Prostate gland (tissue), 2 donors: ENCODE data around the gene TMEM132D. TPM values are rescaled to one million over a fixed set of nuclear protein-coding genes. Genes with fewer than 3 reads are reported as not detected.

Experiments
- DNase-seq: peaks from one replicate; pipeline ENCODE4 v3.0.0-alpha.2; 2019; ENCODE audit warnings: low spot score
- H3K27ac ChIP-seq, 2 donors: fragments of 200-600 bp; sonication (generic); 2 replicates each; pipeline ENCODE4 v1.5.1; 2017 to 2019
- H3K27me3 ChIP-seq: fragments of 200-600 bp; sonication (generic); replicated peaks from 2 replicates; pipeline ENCODE4 v1.5.1; 2019; ENCODE audit not compliant: insufficient read depth
- H3K36me3 ChIP-seq, 2 donors: fragments of 200-600 bp; sonication (generic); 1 replicate in 1 of 2; 2 replicates in 1 of 2; pipeline versions ENCODE4 v1.5.1 to v1.8.1; 2017 to 2019
- H3K4me1 ChIP-seq: fragments of 200-600 bp; sonication (generic); replicated peaks from 2 replicates; pipeline ENCODE4 v1.5.1; 2019
- H3K4me3 ChIP-seq, 2 donors: fragments of 200-600 bp; sonication (generic); 2 replicates each; pipeline ENCODE4 v1.5.1; 2017 to 2019
- H3K9me3 ChIP-seq: fragments of 200-600 bp; sonication (generic); 2 replicates; pipeline ENCODE4 v1.5.1; 2017
- POLR2A ChIP-seq: fragments of 450-650 bp; IDR thresholded peaks from one replicate; pipeline ENCODE4 v1.6.1; 2016; ENCODE audit warnings: antibody characterized with exemption, mild to moderate bottlenecking
- POLR2AphosphoS5 ChIP-seq: sonication (generic); formaldehyde crosslinking; IDR thresholded peaks from one replicate; pipeline ENCODE4 v1.6.1; 2017; ENCODE audit warnings: antibody characterized with exemption
- WGBS: methylation state at CpG from one replicate; pipeline ENCODE4 v1.1.5; 2018; 5-methylcytosine and 5-hydroxymethylcytosine counted together
- intact Hi-C: fragments of 100-400 bp; cut with DNase I; formaldehyde crosslinking; loops from one replicate; pipeline ENCODE4 v1.14.2; 2022
- total RNA-seq, 2 donors: library from RNA; depleted of rRNA; stranded (reverse); fragments of >200 nt; gene quantifications; one replicate each; pipeline ENCODE4 v1.1.0, GENCODE V29; 2016
- TF ChIP-seq, protein P1 (sequence below), 4 experiments: fragments of 200-600 bp in 2 of 4; fragments of 450-650 bp in 2 of 4; sonication (generic) in 2 of 4; IDR thresholded peaks; 1 replicate in 3 of 4; 2 replicates in 1 of 4; pipeline ENCODE4 v1.5.1; 2016 to 2019; ENCODE audit warnings: antibody characterized with exemption in 4 of 4, mild to moderate bottlenecking in 2 of 4, moderate library complexity in 2 of 4

TMEM132D gene
- total RNA-seq, 2 donors from 2014 or later = 0.57 to 1.3 TPM

DNA sequence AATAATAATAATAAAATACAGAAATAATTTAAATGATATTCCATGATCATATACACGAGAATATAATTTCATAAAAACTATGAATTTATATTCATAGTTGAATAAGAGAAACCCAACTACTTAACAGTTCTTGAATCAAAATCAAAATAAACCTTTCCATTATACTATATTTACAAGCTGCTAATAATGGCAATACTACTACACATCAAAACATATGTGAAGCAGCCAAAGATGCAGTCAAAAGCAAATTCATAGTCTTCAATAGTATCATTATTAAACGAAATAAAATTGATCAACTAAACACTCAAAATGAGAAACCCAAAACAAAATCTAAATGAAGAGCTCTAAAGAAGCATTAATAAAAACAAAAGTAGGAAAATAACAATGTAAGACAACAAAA, 197.1 kb downstream of the TMEM132D start:
- no peak overlapping the region for H3K27ac ChIP-seq
- WGBS = 85% methylated on average over 2 of the region's 2 CpGs
- intact Hi-C loops = no loop called here
- H3K4me1 ChIP-seq = no peaks in the 10 kb centered on the region
- no peak for TF ChIP-seq POLR2AphosphoS5
- TF ChIP-seq, protein P1, sequence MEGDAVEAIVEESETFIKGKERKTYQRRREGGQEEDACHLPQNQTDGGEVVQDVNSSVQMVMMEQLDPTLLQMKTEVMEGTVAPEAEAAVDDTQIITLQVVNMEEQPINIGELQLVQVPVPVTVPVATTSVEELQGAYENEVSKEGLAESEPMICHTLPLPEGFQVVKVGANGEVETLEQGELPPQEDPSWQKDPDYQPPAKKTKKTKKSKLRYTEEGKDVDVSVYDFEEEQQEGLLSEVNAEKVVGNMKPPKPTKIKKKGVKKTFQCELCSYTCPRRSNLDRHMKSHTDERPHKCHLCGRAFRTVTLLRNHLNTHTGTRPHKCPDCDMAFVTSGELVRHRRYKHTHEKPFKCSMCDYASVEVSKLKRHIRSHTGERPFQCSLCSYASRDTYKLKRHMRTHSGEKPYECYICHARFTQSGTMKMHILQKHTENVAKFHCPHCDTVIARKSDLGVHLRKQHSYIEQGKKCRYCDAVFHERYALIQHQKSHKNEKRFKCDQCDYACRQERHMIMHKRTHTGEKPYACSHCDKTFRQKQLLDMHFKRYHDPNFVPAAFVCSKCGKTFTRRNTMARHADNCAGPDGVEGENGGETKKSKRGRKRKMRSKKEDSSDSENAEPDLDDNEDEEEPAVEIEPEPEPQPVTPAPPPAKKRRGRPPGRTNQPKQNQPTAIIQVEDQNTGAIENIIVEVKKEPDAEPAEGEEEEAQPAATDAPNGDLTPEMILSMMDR (IDR thresholded peaks at IDR 0.05) = no peak
- TF ChIP-seq POLR2A = no peak
- no peak for DNase-seq
- no peaks in the 10 kb centered on the region for H3K27me3 ChIP-seq
- no peaks in the 10 kb centered on the region for H3K9me3 ChIP-seq
- H3K36me3 ChIP-seq = no peaks in the 10 kb centered on the region
- no peak overlapping the region for H3K4me3 ChIP-seq

DNA sequence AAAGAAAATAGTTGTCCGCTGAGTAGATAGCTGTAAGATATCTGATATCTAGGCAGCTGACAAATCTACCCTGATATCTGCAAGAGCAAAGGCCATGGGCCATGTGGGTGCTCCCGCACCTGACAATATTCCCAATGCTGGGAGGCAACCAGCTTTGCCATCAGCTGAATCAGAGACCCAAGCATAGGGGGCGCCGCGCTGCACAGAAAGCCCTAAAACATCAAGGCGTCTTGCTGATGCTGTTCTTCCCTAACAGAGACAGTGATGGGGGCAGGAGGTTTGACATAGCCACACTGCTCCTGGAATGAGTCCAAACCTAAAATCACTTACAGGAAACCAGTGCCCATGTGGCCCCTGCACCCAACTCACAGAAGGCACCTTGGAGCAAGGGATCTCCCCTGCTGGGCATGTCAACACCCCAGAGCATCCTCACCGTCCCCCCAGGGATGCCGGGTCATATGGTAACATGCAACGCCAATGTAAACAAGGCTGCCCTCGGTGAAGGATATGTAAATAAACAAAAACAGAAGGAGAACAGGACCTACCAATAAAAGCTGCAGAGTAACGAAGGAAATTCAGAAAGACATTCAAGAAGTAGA, 199.5 kb downstream of the TMEM132D start:
- H3K4me1 ChIP-seq = no peaks in the 10 kb centered on the region
- H3K4me3 ChIP-seq = no peak overlapping the region
- no peak overlapping the region for H3K27ac ChIP-seq
- WGBS = 39% methylated on average over 11 of the region's 11 CpGs
- TF ChIP-seq POLR2A = no peak
- no peak for TF ChIP-seq POLR2AphosphoS5
- TF ChIP-seq, protein P1 (IDR thresholded peaks at IDR 0.05) = no peak
- H3K27me3 ChIP-seq = no peaks in the 10 kb centered on the region
- H3K9me3 ChIP-seq = no peaks in the 10 kb centered on the region
- intact Hi-C loops = no loop called here
- no peak for DNase-seq
- no peaks in the 10 kb centered on the region for H3K36me3 ChIP-seq

DNA sequence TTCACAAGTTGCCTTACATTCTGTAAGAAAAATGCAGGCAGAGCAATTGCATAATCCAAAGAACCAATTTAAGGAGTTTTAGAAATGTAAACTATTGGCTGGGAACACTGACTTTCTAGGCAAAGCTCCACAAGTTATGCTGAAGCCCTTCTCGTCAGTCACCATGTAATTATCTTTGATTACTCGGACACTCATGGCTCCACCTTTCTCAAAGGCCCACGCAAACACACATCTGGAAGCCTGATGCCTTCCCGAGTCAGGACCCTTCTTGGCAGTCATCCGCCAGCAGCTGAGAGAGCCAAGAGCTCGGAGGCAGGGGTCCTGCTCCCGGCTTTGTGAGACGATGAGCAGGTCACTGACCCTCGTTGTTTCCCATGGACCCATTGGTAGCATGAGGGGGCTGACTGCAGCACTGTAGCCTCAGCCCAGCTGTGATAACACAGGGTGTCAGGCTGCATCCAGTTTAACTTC, 202.2 kb downstream of the TMEM132D start:
- intact Hi-C loops = no loop called here
- H3K4me1 ChIP-seq = no peaks in the 10 kb centered on the region
- no peak overlapping the region for H3K27ac ChIP-seq
- DNase-seq = no peak
- H3K9me3 ChIP-seq = no peaks in the 10 kb centered on the region
- no peaks in the 10 kb centered on the region for H3K36me3 ChIP-seq
- H3K27me3 ChIP-seq = no peaks in the 10 kb centered on the region
- no peak overlapping the region for H3K4me3 ChIP-seq
- TF ChIP-seq POLR2AphosphoS5 = no peak
- no peak for TF ChIP-seq POLR2A
- TF ChIP-seq, protein P1 (IDR thresholded peaks at IDR 0.05) = no peak
- WGBS = 75% methylated on average over 9 of the region's 9 CpGs

DNA sequence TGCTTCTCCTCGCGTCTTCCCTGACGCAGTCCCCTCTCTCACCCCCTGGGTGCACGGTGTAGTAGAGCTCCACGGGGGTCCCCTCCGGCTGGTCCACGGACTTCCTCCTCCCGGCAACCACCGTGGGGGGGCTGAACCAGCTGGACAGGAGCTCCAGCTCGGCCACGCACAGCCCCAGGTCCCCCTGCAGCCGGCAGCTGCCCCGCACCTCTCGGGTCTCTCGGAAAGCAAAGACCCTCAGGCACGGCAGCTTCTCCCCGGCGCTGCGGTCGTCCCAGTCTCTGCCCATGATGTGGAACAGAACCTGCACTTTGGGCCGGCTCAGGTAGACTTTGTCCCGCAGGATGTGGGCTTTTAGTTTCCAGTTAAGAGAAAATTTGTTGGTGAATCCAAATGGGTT, 203.8 kb downstream of the TMEM132D start:
- WGBS = 92% methylated on average over 22 of the region's 22 CpGs
- intact Hi-C loops = no loop called here
- H3K27me3 ChIP-seq = no peaks in the 10 kb centered on the region
- H3K36me3 ChIP-seq = no peaks in the 10 kb centered on the region
- H3K4me1 ChIP-seq = no peaks in the 10 kb centered on the region
- no peak overlapping the region for H3K27ac ChIP-seq
- no peak for DNase-seq
- TF ChIP-seq, protein P1 (IDR thresholded peaks at IDR 0.05) = no peak
- TF ChIP-seq POLR2A = no peak
- no peak for TF ChIP-seq POLR2AphosphoS5
- H3K9me3 ChIP-seq = no peaks in the 10 kb centered on the region
- no peak overlapping the region for H3K4me3 ChIP-seq

DNA sequence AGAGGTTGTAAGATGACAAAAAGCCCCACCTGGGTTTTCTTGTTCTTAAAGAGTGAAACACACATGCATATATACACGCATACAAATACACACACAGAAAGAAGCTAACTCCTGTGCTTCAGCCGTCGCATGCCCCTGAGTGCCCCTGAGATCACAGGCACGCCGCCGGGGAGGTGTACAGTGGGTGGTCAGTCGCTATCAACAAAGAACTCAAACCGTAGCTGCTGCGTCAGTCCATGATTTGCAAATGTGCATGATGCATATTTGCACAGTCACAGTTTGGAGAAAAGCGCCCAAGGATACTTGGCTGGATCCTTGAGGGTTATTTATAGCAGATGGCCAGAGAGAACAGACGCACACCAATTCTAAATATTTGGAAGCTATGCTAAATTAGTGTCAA, 206.9 kb downstream of the TMEM132D start:
- Histone ChIP-seq H3K27ac (no peak overlapping the region), H3K27me3 (no peaks in the 10 kb centered on the region), H3K36me3 (no peaks in the 10 kb centered on the region), H3K9me3 (no peaks in the 10 kb centered on the region), H3K4me1 (no peaks in the 10 kb centered on the region), H3K4me3 (no peak overlapping the region)
- DNase-seq = no peak
- 39% methylated on average over 11 of the region's 11 CpGs for WGBS
- intact Hi-C loops = no loop called here
- TF ChIP-seq POLR2AphosphoS5 (no peak), POLR2A (no peak)
- TF ChIP-seq, protein P1 (IDR thresholded peaks at IDR 0.05) = no peak
